HG03159 (cell line): Measurements from ENCODE around the gene AFF4.
"Not testable (repeated sequence)": the region's sequence is repeated elsewhere in the genome, so short reads cannot be mapped to it uniquely, and the experiment has no call there.

Experiments
- ATAC-seq: cut with Tn5 transposase; IDR thresholded peaks from one replicate; pipeline ENCODE4 v1.9.1; 2021; ENCODE audit warnings: mild to moderate bottlenecking, moderate library complexity; ENCODE audit not compliant: unreplicated experiment

AFF4 gene

GRCh38 chr5:132963171-132964104 lies at the start of gene AFF4:
TSS of gene AFF4 (minus strand) at chr5:132963634. CDS start at chr5:132937189, 26,445 bp downstream.
- ATAC-seq = peak; percentile 93

- not testable (repeated sequence) for ATAC-seq
Measured at GRCh38 chr5:133008455-133008854, 45.0 kb upstream of the AFF4 start.

GRCh38 chr5:133006653-133007052 lies 43.2 kb upstream of the AFF4 start:
- ATAC-seq = no peak

- ATAC-seq = no peak
Measured at GRCh38 chr5:132999246-132999645, 35.8 kb upstream of the AFF4 start.

- no peak for ATAC-seq
Measured at GRCh38 chr5:132998556-132998955, 35.1 kb upstream of the AFF4 start.

GRCh38 chr5:132996307-132996706 lies 32.9 kb upstream of the AFF4 start:
- no peak for ATAC-seq

GRCh38 chr5:132987531-132988408 lies 24.3 kb upstream of the AFF4 start:
- no peak for ATAC-seq

GRCh38 chr5:132982971-132983370 lies 19.5 kb upstream of the AFF4 start:
- ATAC-seq = not testable (repeated sequence)

- ATAC-seq = no peak
Measured at GRCh38 chr5:132981288-132981687, 17.9 kb upstream of the AFF4 start.

- ATAC-seq = no peak
Measured at GRCh38 chr5:132979976-132980375, 16.5 kb upstream of the AFF4 start.

GRCh38 chr5:132979367-132979940 lies 16.0 kb upstream of the AFF4 start:
- no peak for ATAC-seq

GRCh38 chr5:132976852-132977251 lies 13.4 kb upstream of the AFF4 start:
- no peak for ATAC-seq

- not testable (repeated sequence) for ATAC-seq
Measured at GRCh38 chr5:132972436-132972828, 9.0 kb upstream of the AFF4 start.

- ATAC-seq = no peak
Measured at GRCh38 chr5:132971483-132972435, 8.3 kb upstream of the AFF4 start.

- ATAC-seq = no peak
Measured at GRCh38 chr5:132965120-132965519, 1.7 kb upstream of the AFF4 start.

GRCh38 chr5:132962429-132963021 lies 909 bp downstream of the AFF4 start:
- no peak for ATAC-seq

GRCh38 chr5:132961887-132962286 lies 1.5 kb downstream of the AFF4 start:
- ATAC-seq = no peak

GRCh38 chr5:132961123-132961815 lies 2.2 kb downstream of the AFF4 start:
- not testable (repeated sequence) for ATAC-seq

GRCh38 chr5:132956166-132956799 lies 7.2 kb downstream of the AFF4 start:
- not testable (repeated sequence) for ATAC-seq
